Stimulated activated CD4-positive, alpha-beta T cell treated with anti-CD3 and anti-CD28 coated beads, Interleukin-12 subunit alpha, Interleukin-12 subunit beta, amount 100 ng/mL, for 48 hours (primary cell): Measurements from ENCODE around the gene UCN2.

Source experiments
- DNase-seq, 3 donors: peaks; one replicate each; pipeline ENCODE4 v3.0.0-alpha.2; 2020; ENCODE audit warnings: low read depth in 2 of 3, low spot score in 1 of 3

The UCN2 gene

DNA sequence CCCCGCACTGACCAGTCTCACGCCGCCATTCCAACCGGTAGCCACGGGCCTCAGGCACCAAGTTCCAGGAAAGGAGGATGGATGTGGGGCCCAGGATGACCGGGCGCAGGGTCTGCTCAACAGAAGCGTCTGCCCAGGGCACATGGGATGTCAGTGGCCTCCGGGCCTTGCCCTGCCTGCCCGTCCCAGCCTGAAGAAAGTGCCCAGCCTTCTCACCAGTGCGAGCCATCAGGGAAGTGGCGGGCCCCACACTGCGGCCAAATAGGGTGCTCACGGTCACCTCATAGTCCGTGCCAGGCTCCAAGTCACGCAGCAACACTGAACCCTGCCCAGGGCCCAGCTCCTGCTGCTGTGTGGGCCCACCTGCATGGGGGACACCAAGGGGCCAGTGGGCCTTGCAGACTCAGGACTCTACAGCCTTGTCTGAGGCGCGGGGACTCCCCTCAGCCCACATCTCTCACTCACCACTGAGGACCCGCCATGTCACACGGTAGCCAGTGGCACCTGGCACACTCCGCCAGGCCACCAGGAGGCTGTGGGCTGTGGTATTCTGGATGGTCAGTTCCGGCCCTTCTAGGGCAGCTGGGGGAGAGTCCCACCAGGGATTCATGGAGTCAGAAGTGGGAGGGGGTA, 28.4 kb upstream of the UCN2 start:
- no peak for DNase-seq

DNA sequence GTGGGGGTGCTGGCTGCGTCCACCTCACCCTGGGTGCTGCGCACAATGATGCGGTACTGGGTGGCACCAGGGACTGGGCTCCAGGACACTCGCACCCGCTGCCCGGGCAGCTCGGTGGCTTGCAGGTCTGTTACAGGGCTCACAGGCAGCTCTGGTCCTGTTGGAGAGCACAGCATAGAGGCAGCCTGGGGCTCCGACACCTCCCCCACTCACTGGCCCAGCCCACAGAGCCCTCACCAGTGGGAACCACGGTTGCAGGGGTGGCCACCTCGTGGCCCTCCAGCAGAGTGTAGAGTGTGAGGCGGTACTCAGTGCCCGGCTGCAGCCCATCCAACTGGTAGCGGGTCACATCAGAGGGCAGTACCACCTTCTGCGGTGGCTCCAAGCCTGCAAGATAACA, 27.9 kb upstream of the UCN2 start:
- DNase-seq = no peak

DNA sequence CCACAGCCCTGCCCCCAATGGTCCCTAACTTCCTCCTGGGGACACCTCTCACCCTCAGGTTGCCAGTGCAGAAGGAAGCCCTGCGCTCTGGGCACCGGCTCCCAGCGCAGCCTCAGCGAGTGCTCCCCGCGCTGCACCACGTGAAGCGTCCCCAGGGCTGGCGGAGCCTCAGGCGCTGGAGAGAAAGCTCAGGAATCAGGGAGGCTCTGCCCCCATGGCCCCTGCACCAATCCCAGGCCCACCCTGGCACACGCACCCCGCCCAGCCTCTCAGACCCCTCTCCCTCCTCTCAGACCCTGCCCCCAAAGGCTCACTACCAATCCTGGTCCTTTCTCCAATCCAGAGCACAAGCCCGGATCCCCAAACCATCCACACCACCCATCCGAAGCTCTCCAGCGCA, 24.6 kb upstream of the UCN2 start:
- DNase-seq = no peak

DNA sequence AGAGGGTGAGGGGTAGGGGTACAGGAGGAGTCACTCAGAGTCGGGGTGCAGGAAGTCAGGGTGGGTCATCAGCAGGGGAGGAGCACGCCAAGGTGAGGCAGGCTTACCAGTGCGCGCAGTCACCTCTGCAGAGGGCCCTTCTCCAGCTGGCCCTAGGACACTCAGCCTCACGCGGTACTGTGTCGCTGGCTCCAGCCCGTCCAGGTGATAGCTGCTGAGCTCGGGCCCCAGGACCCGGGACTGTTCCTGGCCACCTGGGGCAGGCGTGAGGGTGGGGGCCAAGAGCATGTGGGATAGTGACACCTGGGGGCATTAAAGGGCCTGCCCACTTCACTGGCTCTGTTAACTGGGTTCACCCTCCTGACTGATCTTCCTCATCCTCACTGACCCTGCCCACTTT, 24.1 kb upstream of the UCN2 start:
- DNase-seq = no peak

DNA sequence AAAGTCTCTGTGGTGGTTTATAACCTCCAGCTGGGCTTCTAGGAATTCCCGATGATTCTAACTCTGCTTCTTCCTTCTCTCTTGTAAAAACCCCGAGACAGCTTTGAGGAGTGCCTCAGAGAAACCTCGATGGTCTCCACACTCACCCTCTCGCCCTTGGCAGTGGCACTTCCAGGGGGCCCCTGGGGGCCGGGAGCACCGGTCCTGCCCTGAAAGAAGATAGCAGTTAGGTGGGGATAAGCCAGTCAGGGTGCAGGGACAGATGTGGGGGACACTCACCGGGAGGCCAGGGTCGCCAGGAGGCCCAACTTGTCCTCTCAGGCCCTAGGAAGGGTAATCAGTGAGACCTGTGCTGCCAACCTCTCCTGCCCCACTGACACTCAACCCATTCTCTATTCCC, 21.8 kb upstream of the UCN2 start:
- DNase-seq = no peak

DNA sequence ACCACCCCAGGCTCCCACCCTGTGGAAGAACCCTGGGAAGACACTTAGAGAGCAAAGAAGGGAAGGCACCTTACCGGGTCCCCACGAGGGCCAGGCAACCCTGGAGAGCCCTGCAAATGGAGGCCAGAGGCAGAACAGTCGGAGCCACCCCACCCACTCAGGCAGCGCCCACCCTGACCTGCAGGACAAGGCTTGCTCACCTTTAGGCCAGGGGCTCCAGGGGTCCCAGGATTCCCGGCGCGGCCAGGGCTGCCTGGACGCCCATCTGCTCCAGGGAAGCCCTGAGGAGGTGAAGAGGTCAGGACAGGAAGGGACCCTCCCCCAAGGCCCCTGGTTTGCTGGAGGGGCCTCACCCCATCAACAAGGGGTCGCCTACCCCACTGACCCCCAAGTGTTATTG, 21.3 kb upstream of the UCN2 start:
- DNase-seq = no peak

DNA sequence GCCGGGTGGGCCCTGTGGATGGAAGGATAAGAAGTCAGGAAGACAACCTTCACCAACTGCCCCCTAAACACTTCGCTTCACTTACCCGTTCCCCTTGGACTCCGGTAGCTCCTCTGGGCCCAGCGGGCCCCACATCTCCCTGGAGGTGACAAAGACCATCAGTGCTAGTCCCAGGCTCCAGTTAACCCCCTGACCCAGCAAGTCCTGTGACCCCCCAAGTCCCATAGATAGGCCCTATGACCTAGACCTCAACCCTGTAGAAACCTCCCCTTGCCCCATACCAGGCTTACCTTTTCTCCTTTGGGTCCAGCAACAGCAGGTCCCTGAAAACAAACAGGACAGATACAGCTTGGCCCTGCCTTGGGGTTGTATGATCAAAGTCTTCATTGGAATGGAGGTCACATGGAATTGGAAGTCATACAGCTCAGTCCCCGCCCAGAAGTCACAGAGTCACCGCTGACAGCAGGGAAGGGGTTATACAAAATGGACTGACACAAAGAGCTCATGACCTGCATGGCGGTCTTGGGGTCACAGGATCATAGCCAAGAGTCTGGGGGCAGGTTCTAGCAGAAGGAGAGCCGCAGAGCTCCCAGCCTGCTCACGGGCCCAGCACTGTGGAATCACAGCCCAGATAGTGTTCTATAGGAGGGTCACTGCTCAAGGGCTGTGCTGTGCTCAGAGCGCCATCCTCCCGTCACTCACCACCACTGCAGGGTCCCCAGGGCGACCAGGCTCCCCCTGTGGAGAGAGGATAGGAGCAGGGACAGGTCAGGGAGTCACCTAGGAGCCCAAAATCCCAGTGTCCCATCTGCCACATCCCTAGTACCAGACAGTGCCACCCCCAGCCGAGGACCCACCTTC, 18.3 kb upstream of the UCN2 start:
- DNase-seq = no peak

DNA sequence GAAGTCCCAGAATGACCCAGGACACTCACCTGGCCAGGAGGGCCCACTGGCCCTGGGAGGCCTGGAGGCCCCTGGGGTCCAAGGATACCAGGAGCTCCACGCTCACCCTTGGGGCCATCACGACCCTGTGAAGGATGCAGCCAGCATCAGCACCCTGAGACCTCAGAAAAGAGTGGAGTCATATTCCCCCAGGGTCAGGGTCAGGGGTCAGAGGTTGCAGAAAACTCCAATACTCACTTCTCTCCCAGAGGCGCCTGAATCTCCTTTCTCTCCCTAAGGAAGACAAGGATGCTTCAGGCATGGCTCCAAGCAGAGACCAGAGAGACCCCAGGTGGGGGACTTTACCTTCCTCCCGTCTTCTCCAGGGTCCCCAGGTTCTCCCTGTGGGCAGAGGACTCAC, 13.1 kb upstream of the UCN2 start:
- no peak for DNase-seq

DNA sequence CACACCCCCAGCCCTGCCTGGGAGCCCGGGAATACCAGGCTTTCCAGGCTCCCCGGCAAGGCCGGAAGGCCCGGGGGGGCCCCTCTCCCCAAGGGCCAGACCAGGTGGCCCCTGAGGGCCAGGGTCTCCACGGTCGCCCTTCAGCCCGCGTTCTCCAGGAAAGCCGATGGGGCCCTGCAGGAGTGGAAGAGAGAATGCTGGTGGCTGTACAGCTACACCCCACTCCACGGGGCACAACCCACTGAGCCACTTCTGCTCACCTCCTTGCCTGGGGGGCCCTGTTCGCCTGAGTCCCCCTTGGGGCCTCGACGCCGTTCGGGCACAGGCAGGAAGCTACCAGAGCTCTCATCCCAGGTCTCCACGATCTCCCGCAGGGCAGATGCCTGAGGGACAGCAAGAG, 11.8 kb upstream of the UCN2 start:
- DNase-seq = no peak

DNA sequence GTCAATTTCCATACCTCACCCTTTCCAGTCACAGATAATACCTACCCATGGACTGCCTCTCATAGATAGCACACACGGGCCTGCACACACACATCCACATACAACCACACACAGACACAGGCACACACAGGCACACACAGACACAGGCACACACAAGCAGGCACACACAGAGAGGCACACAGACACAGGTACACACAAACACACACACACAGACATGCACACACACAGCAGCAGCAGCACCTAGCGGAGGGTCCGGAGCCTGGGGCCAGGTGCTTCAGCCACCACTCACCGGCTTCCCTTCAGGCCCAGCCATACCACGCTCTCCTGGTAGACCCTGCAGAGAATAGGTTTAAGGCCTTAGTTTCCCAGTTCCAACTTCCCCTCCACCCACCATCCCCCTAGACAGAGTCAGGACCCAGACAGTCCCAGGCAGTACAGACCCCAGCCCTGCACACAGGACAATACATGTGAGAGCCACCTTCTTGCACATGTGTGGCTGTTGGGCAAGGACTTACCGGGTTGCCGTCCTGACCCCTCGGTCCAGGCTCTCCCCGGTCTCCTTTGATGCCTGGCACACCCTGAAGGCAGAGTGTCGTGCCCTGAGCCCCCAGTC, 10.5 kb upstream of the UCN2 start:
- DNase-seq = no peak

DNA sequence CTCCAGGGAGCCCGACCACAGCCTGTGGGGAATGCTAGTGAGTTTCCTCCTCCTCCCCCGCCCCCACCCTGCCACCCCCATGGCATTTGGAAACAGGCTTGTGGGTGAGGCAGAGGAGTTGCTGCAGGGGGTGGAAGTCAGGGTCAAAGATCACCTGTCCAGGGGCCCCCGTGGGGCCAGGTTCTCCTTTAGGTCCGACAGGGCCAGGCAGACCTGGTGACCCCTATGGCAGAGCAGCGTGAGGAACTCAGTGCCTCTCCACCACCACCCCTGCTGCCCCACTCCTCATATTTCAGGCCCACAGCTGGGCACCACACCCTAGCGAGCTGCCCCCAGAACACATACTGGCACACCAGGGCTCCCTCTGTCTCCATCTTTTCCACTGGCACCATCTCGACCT, 8.9 kb upstream of the UCN2 start:
- DNase-seq = no peak

DNA sequence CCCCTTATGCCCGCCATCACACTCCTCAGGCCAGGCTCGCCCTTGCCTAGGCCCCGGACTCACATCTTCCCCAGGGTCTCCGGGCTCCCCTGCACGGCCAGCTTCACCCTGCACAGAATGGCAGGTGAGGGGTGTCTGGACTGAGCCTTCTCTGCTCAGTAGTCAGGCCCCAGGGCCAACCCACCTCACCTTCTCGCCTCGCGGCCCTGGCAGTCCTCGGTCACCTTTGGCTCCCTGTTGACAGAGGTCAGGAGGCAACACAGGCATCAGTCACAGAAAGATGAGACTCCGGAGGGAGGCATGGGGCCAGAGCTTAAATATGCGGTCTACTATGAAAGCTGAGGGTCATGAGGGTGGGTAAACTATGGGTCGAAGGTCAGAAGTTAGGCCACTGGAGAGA, 8.4 kb upstream of the UCN2 start:
- no peak for DNase-seq

DNA sequence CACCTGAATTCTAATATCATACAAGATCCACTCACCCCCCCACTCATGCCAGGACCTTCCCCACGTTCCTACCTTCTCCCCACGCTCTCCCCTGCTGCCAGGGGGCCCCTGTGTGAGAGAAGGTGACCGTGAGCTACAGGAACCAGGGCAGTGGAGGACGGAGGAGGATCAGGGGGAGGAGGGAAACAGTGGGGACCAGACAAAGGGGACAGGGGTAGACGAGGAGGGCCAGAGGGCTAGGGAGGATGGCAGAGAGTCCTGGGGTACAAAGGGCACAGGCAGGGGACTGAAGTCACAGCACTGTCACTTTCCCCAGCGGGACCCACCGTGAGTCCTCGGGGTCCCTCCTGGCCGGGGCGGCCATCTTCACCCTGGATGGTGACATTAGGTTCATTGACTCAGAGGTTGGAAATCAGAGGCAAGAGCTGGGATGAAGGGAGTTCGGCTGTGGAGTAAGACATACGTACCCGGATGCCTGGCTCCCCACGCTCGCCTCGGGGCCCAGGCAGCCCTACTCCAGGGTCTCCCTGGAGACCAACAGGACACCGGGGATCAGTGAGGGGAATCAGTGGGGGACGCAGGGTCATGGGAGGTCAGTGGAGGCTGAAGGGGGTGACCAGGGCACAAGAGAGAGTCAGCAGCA, 6.3 kb upstream of the UCN2 start:
- DNase-seq = no peak

DNA sequence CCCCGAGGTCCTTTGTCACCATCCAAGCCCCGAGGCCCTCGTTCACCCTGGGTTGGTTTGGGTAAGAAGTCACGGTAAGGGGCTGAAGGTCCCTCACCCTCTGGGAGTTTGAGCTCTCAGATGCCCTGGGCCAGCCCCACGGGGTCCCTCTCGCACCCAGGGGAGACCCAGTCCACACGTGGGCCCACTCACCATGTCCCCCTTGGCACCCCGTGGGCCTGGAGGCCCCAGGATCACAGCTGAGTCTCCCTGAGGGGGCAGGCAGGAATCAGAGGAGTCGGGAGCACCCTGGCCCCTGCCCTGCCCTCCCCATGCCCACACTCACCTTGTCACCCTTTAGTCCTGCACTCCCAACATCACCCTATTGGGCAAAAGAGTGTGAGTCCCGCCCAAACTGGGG, 5.8 kb upstream of the UCN2 start:
- no peak for DNase-seq

DNA sequence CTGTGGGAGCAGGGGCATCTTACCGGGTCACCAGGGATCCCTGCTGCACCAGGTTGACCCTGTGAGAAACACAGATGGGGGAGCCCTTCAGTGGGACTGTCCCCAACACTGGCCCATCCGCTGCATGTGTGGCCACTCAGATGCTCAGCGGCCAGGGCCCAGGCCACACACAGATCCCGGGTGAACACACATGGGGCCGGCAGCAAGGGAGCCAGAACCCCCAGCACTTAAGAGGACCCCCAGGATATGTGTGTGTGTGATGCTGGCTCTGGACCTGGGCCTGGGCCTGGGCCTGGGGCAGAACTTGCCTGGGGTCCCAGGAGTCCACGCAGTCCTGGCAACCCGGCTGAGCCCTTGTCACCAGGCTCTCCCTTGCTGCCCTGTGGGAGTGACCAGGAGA, 4.9 kb upstream of the UCN2 start:
- no peak for DNase-seq

DNA sequence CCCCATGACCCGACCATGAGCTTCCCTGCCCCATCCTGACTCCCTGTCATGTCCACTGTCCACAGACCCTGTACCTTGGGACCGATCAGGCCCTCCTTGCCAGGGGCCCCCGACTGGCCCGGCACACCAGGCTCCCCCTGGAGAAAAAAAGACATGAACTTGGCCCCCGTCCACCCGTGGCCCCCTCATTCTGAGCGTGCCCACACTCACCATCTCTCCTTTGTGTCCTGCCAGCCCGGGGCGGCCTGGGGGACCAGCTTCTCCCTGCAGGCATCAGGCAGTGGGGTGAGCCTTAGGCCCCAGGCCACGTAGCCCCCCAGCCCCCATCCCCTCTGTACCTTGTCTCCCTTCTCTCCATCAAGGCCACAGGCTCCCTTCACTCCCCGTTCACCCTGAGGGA, 3.9 kb upstream of the UCN2 start:
- DNase-seq = no peak

DNA sequence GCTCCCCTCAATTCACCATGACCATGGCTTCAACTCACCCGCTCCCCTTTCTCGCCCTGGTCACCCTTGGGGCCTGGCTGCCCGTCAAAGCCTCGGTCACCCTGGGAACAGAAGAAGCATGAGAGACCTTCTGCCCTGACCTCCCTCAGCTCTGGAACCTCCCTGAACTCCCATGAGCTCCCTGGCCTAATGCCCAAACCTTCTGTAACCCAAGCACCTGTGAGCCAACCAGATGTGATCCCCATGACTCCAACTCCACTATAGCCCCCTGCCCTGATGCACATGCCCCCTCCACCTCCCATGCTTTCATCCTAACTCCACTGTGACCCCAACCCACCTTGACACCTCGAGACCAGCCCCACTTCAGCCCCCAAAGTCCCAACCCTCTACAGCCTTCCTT, 3.5 kb upstream of the UCN2 start:
- no peak for DNase-seq

DNA sequence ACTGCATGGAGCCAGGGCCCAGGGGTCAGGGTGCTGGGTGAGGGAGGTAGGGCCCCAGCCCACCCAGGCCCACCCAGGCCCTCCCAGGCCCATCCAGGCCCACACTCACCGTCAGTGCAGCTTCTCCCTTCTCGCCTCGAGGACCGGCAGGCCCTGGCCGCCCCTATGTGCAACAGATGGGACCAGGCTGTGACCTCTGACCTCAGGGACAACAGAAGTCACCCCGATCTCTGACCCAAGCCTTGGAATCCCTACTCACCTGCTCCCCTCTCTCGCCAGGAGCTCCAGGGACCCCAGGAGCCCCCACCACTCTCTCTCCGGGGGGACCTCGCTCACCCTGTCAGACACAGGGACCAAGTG, 2.8 kb upstream of the UCN2 start:
- no peak for DNase-seq

DNA sequence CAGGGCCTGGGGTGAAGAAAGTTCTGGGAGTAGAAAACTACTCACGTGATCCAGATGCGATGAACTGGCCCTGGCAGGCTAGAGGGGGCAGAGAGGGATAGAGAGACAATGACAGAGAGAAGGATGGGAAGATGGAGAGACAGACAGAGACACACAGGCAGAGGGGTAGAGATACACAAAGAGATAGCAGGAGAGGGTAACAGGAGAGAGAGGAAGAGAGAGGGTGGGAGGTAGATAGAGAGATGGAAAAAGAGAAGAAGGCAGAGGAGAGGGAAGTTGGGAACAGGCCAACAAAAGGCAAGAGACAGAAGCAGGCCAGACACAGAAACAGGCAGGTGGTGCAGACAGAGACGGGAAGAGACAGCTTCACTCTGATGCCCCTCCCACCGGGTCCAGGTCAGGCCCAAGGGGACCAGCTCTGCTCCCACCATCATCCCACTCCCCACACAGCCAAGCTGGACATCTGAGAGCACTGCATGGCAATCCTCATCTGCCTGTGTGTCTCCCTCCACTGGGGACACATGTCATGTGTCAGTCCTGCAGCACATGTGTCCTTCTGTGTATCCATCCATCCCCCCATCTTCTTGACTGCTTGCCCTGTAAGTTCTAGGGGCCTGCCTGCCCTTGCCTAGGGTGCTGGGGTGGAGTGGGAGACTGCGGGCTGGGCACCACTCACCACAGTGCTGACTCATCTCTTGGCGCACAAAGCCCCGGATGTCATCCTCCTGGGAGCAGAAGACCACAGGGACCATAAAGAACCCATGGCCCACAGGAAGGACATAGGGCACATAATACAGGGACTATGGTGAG, 2.2 kb upstream of the UCN2 start:
- DNase-seq = no peak

DNA sequence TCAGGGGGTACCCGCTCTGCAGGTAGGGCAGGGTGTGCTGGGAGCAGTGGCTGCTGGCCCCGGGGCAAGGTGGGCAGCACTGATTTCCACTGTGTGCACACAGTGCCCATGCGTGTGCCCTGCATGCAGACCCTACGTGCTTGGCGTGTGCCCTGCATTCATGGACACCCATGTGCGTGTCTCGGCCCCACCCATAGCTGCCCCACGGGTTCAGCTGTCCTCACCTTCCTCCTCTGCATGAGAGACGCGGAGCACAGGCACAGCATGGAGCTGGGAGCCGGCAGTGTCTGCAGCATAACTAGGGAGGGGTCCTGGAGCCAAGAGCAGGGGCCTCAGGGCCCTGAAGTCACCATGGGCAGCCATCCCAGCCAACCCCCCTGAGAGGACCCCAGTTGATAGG, 1.6 kb upstream of the UCN2 start:
- no peak for DNase-seq

DNA sequence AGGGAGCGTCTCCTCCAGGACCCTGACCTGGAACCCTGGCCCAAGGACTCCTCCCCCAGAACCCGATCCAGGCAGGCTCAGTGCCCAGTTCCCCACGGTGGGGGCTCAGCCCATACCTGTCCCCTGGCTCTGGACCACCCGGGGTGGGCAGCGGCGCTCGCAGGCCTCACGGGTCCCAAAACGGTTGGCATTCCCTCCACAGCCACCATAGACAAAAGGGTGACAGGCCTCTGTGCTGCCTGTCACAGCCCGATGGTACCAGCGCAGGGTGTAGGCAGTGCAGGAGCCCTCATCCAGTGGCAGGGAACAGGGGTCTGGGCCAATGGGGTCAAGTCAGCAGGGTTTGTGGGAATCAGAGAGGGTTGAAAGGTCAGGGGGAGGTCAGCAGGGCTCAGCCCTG, 1.1 kb upstream of the UCN2 start:
- no peak for DNase-seq
